ENCODE results near the gene LUC7L.

DNA sequence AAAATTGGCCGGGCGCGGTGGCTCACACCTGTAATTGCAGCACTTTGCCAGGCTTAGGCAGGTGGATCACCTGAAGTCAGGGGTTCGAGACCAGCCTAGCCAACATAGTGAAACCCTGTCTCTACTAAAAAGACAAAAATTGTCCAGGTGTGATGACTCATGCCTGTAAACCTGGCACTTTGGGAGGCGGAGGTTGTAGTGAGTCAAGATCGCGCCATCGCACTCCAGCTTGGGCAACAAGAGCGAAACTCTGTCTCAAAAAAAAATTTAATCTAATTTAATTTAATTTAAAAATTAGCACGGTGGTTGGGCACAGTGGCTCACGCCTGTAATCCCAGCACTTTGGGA is 50.6 kb downstream of the LUC7L start:
- TF ChIP-seq EZH2 (IDR thresholded peaks at IDR 0.05) (no peak), CTCF (IDR thresholded peaks at IDR 0.05) (no peak)
